Measurements from ENCODE around the gene GRIK4. TPM values are rescaled to one million over a fixed set of nuclear protein-coding genes. Genes with fewer than 3 reads are reported as not detected.

GRIK4 gene
- total RNA-seq, 1 donor from 2014 or later, result not detected

DNA sequence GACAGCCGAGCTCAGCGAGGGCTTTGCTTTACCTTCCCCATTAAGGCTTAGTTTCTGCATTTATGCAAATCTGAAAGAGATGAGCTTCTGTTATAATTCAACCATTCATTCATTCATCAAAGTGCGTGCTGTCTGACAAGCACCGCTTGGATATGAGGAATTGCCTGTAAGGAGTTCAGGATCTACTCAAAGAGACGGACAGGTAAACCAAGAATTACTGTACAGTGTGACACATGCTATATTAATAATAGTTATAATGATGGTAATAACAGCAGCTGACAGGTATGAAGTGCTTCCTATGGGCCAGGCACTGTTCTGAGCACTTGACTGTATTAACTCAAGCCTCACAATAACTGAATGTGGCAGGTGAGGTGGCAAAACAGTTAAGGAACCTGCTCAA, 402.5 kb downstream of the GRIK4 start:
- intact Hi-C loops (cut with DNase I), result no loop called here
- ATAC-seq (no peak), DNase-seq (ENCODE audit: missing footprints) (no peak)

DNA sequence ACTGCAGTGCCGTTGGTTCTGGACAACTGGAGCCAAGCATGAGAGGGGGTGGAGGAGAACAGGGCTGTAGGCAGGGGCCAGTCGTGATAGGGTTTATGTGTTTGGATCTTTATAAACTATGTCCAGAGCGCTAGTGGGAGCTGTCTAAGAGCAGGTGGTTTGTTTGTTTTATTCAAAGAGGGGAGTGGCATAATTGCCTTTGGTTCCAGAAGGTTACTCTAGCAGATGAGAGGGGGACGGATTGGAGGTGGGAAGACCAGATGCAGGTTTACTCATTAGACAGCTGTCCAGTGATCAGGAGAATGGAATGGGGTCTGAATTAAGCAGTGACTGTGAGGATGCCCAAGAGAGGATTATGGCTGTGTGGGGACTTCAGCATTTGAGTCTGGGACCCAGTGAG, 403.1 kb downstream of the GRIK4 start:
- DNase-seq (ENCODE audit: missing footprints) (no peak), ATAC-seq (no peak)
- intact Hi-C loops (cut with DNase I), result no loop called here

DNA sequence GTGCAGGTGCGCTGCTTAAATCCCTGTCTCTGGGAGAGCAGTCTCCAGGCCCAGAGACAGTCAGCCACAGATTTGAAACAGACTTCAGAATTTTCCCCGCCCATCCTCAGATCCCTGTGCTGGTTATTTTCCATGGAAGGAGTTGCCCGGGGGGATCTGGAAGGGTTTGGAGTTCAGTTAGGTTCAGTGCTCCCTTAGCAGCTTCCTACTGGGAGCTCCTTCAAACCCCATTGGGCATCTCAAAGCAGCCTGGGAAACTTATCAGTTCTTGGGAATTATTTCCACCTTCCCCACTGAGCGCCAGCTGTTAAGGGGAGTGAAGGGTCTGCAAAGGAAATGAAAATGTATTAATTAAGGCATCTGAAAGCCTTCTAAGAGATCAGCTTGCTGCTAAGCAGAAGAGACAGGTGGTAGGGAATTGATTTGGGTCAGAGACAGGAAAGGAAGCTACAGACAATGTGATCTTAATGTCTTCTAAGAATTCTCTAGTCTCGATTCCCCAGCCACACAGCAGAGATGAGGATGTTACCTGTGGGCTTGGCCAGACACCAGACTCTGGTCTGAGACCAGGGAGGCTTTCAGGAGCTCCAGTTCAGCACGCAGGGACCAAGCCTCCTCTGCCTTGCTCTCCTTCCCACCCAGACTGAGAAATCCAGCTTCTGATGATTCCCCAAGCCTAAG, 406.2 kb downstream of the GRIK4 start:
- ATAC-seq (no peak), DNase-seq (ENCODE audit: missing footprints) (no peak)
- intact Hi-C loops (cut with DNase I), result no loop called here

DNA sequence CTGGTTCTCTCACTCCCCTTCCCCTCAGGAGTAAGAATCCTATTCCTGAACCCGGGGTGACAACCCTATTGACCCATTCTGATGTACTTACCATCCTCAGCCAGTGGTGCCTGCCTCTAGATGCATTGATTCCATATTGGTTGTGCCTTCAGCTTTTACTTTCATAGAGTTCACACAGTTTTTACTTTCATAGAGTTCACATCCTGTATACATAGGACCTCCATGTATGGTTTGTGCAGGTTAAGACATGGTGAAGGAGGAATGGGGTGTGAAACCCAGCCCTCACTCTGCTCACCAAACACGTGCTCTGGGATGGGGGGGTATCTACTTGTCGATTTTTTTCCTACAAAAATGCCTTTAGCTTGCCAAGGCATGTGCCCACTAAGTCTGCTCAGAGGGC, 406.7 kb downstream of the GRIK4 start:
- no peak for ATAC-seq
- intact Hi-C loops (cut with DNase I), result no loop called here
- DNase-seq (ENCODE audit: missing footprints), result no peak

DNA sequence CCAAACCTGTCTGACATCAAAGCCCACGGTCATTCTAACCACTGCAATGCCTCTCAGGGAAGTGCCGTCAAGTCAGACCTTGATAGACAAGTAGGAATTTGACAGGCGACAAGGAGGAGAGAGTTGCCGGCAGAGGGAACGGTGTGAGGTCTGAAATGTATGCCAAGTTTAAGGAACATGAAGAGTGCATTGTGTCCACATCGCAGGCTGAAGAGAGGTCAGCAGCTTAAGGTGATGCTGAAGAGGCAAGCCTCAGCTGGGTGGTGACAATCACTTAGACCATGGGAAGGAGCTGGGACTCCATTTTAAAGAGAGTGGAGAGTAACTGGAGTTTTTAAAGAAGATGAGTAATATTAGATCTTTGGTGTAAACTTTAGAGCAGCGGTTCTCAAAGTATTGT, 407.5 kb downstream of the GRIK4 start:
- intact Hi-C loops (cut with DNase I), result no loop called here
- DNase-seq (ENCODE audit: missing footprints), result no peak
- ATAC-seq, result no peak

DNA sequence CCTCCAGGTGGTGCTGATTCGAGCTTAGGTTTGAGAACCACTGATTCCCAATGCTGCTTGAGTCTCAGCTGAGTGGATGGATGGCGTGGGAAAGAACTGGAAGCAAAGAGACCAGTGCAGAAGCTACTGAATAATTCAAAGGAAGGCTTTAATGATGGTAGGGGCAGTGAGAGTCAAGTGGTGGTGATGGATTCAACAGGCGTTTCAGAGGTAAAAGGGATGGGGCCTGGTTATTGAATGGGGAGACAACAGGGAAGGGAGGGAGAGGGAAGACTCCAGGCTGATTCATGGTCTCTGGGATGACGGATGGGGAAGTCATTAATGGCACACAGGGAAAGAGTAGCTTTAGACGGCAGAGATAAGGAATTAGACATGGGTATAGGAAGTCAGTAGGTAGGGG, 408.0 kb downstream of the GRIK4 start:
- DNase-seq (ENCODE audit: missing footprints) (no peak), ATAC-seq (no peak)
- intact Hi-C loops (cut with DNase I), result no loop called here

DNA sequence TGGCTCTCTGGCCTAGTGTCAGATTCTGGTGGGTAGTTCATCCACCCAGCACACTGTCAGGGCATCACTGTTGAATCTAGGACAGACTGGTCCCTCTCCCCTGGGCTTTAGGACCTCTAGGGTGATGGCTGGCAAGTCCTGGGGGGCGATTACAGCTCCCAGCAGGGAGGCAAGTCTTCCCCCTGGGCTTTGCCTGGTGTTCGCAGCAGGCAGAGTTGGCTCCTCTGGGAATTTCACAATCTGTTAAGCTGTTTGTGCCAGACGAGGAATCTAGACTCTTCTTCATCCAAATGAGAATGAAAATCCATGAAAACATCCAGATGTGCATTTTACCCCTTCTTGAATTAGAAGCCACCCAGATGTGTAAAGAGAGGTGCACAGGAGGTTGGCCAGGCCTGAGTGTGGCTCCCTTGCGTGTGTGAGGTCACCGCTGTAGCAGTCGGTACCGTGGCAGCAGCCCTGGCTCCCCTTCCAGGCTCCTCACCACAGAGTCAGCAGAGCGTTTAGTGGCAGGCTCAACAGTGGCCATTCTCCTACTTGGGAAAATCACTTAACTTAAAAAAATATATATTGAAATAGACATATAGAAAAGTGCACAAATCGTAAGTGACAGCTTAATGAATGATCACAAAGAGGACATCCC, 412.4 kb downstream of the GRIK4 start:
- intact Hi-C loops (cut with DNase I), result no loop called here
- no peak for DNase-seq (ENCODE audit: missing footprints)
- ATAC-seq, result no peak

DNA sequence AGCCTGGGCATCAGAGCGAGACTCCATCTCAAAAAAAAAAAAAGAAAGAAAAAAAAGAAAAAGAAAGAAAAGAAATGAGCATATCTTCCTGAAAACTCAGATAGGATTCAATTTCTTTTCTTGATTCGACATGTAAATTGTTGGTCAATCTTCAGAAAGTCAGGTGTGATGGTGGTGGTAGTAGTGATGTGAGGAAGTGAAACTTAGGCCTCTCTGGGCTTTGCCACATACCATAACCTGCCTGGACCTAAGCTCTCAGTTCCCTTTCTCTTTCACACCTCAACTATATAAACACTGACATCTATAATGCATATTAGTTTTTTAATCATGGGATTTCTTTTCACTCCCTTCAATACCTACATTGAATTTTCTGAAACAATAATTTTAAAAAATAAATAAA, 414.4 kb downstream of the GRIK4 start:
- ATAC-seq (no peak), DNase-seq (ENCODE audit: missing footprints) (no peak)
- intact Hi-C loops (cut with DNase I), result loop anchor here (5.0 kb wide), 1 partner anchor 186 kb away; no protein-coding TSS in a partner anchor

DNA sequence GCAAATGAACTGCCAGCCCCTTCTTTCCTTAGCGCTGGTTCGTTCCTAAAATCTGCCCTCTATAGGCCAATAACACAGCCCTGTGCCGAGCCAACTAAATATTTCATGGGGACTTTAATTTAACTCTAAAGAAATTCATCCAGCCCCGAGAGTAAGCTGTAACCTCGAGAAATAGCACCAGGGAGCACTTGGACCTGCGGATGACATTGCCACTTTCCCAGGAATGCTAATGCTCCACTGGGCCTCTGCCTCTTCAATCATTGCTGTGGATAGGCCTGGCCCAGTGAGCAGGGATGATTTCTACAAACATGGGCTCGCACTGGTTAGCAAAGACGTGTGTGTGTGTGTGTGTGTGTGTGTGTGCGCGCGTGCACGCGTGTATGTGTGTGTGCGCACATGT, 417.1 kb downstream of the GRIK4 start:
- intact Hi-C loops (cut with DNase I), result loop anchor here (5.0 kb wide), 1 partner anchor 184 kb away; no protein-coding TSS in a partner anchor
- ATAC-seq (no peak), DNase-seq (ENCODE audit: missing footprints) (no peak)

DNA sequence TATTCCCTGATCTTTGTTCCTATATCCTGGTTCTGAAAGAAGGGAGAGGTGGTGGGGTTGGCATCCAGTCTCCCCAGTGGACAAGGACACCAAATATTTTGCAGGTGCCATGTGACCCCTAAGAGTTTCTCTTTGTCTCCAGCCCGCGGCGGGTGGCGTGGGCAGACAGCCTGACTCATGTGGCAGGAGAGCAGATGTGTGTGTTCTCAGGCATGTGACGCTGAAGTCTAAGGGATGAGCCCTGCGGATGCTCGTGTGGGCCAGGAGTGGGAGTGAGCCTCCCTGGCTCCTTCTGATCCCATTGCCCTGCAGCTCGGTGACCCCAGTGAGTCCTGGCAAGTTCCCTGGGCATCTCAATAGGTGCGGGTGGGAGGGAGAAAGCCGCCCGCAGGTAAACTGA, 417.5 kb downstream of the GRIK4 start:
- no peak for ATAC-seq
- intact Hi-C loops (cut with DNase I), result loop anchor here (5.0 kb wide), 1 partner anchor 183 kb away; no protein-coding TSS in a partner anchor

DNA sequence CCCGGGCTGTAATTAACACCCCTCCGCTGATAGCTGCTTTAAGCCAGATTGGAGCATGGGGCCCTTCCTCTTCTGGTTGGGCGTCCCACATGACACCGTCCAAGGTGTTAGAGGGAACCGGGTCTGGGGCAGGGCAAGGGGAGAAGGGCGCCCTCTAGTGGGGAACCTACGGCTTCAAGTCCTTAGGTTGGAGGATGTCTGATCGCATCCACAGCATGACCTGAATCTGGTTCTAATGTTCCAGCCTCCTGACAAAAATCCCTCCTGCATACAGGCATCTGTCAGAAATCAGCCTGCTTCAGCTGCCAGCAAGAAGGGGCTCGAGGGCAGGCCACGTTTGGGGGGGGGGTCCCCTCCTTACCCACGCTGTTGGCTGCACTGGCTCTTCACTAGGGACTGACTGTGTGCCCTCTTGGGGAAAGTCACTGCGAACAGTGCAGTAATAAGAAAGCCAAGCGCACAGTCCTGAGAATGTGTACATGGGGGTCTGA, 418.2 kb downstream of the GRIK4 start:
- DNase-seq (ENCODE audit: missing footprints), result no peak
- intact Hi-C loops (cut with DNase I), result loop anchor here (5.0 to 10.0 kb wide), 2 partner anchors 183 to 265 kb away; no protein-coding TSS in a partner anchor

More for the DNA sequence above, 417.5 kb downstream of the GRIK4 start:
- no peak for DNase-seq (ENCODE audit: missing footprints)

DNA sequence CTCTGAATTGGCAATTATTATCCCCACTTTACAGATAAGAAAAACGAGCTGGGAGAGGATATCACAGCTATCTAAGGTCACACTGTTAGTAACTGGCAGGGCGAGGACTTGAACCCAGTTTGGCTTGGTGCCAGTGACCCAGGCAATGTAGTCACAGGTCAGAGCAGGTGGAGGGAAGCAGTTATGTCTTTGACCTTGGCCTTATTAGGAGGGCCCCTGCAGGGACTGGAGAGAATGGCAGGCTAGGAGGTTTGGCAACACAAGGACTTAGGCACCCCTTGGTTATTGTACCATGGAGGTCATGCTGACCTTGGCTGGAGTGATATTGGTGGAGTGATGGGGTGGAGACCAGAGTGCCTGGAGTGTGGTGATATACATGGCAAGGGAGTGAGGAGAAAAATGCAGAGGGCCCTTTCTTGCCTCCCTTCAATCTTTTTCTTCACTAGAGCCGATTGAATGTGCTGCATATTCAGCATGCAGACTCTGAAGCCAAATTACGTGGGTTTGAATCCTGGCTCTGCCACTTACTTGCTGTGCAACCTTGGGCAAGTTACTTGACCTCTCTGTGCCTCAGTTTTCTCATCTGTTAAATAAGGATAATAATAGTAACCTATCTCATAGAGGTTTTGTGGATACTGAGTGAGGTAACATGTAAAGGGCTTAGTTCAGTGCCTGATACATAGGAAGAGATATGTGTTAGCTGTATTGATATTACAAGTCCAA, 419.7 kb downstream of the GRIK4 start:
- intact Hi-C loops (cut with DNase I), result loop anchor here (10.0 kb wide), 1 partner anchor 264 kb away; no protein-coding TSS in a partner anchor

More for the DNA sequence above, 418.2 kb downstream of the GRIK4 start:
- ATAC-seq, result peak; percentile 38

DNA sequence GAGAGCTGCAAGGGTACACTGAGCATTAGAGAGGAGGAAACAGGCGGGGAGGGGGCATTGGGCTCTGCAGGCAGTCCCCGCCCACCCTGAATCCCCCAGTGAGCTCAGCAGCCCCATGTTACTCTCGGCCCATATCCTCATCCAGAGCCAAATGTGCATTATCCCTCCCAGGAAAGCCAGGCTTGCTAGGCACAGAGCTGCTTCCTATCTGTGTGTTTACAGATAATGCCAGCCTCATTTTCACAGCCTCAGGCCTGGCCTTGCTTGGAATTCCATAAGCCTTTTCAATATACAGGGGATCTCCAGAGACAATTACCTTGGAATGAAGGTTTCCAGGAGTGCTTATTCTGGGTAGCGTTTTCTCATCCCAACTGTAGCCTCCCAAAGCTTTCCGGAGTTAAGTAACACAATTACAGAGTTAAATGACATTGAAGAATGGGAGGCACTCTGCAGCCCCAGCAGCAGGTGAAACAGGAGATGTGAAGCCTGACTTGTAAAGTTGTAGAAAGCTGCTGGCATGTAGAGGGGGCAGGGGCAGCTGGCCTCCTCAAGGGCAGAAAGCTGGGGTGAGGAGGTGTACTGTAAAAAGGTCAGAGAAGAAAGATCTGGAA, 420.9 kb downstream of the GRIK4 start:
- intact Hi-C loops (cut with DNase I), result loop anchor here (10.0 kb wide), 1 partner anchor 262 kb away; no protein-coding TSS in a partner anchor
- ATAC-seq, result no peak
- no peak for DNase-seq (ENCODE audit: missing footprints)

More for the DNA sequence above, 419.7 kb downstream of the GRIK4 start:
- DNase-seq (ENCODE audit: missing footprints) (no peak), ATAC-seq (no peak)

DNA sequence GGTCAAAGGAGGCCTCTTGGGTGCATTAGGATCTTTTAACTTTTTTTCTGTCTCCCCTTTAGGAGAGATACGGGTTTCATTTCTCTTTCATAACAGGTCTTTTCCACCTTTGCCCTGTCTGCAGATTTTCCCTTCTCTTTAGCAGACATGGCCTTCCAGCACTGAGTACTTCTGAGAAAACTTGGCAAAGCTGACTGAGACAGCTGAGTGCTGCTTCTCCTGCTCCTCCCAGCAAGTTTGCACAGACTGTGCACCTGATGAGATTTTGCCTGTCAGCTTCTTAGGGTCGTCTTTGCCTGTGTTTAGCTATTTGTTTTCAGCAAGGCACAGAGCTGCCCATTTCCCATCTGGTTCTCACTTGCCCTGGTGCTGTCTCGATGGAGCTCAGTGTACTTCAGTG, 424.8 kb downstream of the GRIK4 start:
- no peak for ATAC-seq
- no peak for DNase-seq (ENCODE audit: missing footprints)
- intact Hi-C loops (cut with DNase I), result loop anchor here (10.0 kb wide), 1 partner anchor 258 kb away; no protein-coding TSS in a partner anchor

DNA sequence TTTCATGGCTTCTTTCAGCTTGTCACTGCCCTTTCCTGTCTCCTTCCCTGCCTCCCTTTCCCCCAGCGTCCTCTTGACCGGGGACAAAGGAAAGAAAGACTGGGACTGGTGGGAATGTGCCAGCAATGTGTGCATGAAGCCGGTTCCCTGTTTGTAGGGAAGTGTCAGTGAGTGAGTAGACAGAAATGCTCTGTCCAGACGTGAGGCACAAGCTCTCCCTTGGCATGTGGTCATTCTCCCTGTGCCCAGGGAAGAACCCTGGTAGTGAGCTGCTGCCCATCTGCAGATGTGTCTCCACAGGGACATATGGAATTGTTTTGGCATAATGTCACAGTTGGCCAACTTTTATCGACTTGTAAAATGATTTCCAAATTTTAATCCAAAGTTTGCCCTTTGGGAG, 426.0 kb downstream of the GRIK4 start:
- intact Hi-C loops (cut with DNase I), result loop anchor here (10.0 kb wide), 1 partner anchor 257 kb away; no protein-coding TSS in a partner anchor
- ATAC-seq, result peak; percentile 47
- DNase-seq (ENCODE audit: missing footprints), result no peak

DNA sequence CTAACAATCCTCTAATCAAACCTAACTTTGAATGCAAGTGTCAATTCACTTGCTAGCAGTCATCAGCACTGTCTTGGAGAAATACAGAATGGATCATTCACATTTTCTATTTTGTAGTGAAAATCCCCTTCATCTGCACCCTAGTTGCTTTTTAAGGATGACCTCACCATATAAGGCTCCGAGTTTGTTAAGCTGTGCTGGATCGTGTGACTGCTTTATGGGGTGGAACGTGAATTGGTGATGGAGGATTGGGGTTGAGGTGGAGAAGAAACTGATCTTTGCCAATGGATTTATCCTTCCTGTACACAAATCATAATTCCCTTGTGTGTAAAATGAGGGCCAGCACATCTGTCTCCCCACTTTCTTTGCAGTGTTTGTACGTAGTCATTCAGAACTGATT, 426.7 kb downstream of the GRIK4 start:
- DNase-seq (ENCODE audit: missing footprints) (no peak), ATAC-seq (no peak)
- intact Hi-C loops (cut with DNase I), result loop anchor here (10.0 kb wide), 1 partner anchor 257 kb away; no protein-coding TSS in a partner anchor

DNA sequence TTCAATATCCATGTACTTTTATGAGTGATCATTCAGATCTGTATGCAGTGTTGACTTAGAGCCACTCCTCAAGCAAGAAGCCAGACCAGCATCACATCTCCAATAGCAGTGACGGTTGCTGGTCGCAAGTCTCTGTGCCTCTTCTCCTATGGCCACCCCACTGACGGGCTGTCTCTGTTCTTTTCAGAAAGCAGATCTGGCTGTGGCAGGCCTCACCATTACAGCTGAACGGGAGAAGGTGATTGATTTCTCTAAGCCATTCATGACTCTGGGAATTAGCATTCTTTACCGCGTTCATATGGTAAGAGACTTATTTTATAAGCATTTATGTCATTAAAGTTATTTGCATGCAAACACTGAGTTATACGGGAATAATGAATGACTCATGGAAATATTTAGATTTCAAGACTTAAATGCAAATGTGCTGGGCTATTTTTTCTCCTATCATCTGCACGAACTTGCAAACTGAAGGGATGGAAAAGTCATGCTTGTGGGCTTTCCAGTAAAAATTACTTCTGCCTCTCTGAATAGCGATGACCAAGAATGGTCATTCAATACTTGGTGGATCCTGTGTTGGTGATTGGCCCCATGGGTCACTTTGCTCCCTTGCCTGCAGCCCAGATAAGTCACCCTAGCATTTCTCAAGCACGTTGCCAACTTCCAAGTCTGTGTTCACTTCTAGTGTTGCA, 428.8 kb downstream of the GRIK4 start:
- intact Hi-C loops (cut with DNase I), result no loop called here
- ATAC-seq (no peak), DNase-seq (ENCODE audit: missing footprints) (no peak)

DNA sequence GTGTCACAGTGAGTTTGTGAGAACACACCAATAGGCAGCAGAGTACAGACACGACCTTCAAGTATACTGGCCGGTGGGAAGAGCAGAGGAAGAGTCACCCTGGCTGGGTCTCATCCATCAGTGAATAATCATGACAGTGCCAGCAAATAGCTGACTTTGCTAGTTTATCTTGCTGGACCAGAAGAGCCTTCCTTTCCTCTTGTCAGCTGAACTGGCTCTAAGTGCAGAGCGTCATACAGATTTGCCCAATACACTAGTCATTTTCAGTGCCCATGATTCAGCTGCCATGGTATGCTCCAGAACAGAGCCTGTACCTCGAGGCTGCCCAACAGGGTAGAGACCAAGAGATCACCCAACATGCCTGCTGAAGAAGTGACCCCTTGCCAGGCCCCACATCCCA, 429.5 kb downstream of the GRIK4 start:
- ATAC-seq (no peak), DNase-seq (ENCODE audit: missing footprints) (no peak)
- intact Hi-C loops (cut with DNase I), result no loop called here
